ENCODE results near the gene RSL1D1. TPM values are rescaled to one million over a fixed set of nuclear protein-coding genes. Genes with fewer than 3 reads are reported as not detected.
"Not testable (repeated sequence)": the region's sequence is repeated elsewhere in the genome, so short reads cannot be mapped to it uniquely, and the experiment has no call there.

RSL1D1 gene
- total RNA-seq, 1 donor from 2014 or later: 199 TPM

DNA sequence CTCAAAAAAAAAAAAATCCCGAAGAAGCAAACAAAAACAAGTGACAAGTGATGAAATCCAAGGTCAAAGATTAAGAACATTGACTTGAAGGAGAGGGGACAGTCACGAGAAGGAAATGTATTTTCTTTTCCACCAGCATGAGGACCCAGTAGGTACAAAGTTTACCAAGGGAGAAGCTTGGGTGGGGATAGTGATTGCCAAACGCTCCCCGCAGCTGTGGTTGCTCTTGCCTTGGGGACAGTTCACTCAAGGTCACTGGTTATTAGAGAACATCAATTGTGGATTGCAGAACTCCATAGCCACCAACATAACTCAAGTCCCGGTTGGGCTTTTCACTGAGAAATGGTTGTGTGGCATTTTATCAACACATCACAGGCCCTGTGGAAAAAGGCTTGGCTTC, 27.0 kb downstream of the RSL1D1 start:
- H3K4me1 Mint-ChIP-seq: no peaks in the 10 kb centered on the region
- DNase-seq (ENCODE audit: low read depth, low spot score): no peak
- TF ChIP-seq, protein P1, sequence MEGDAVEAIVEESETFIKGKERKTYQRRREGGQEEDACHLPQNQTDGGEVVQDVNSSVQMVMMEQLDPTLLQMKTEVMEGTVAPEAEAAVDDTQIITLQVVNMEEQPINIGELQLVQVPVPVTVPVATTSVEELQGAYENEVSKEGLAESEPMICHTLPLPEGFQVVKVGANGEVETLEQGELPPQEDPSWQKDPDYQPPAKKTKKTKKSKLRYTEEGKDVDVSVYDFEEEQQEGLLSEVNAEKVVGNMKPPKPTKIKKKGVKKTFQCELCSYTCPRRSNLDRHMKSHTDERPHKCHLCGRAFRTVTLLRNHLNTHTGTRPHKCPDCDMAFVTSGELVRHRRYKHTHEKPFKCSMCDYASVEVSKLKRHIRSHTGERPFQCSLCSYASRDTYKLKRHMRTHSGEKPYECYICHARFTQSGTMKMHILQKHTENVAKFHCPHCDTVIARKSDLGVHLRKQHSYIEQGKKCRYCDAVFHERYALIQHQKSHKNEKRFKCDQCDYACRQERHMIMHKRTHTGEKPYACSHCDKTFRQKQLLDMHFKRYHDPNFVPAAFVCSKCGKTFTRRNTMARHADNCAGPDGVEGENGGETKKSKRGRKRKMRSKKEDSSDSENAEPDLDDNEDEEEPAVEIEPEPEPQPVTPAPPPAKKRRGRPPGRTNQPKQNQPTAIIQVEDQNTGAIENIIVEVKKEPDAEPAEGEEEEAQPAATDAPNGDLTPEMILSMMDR (conservative IDR thresholded peaks at IDR 0.05): no peak
- no peak overlapping the region for H3K4me3 Mint-ChIP-seq
- no peaks in the 10 kb centered on the region for H3K27me3 Mint-ChIP-seq (ENCODE audit: low read depth)
- H3K36me3 Mint-ChIP-seq (ENCODE audit: low read depth): no peaks in the 10 kb centered on the region
- H3K27ac Mint-ChIP-seq (ENCODE audit: unreplicated experiment): no peak overlapping the region
- no peaks in the 10 kb centered on the region for H3K9me3 Mint-ChIP-seq

DNA sequence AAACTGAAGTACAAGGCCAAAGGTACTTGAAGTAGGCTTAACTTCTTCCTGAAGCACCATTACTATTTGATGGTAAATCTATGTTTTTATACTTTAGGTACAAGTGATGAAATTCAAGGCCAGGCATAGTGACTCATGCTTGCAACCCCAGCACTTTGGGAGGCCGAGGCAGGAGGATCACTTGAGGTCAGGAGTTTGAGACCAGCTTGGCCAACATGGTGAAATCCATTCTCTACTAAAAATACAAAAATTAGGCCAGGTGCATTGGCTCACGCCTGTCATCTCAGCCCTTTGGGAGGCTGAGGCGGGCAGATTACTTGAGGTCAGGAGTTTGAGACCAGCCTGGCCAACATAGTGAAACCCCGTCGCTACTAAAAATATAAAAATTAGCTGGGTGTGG, 27.7 kb downstream of the RSL1D1 start:
- not testable (repeated sequence) for H3K9me3 Mint-ChIP-seq; DNase-seq (ENCODE audit: low read depth, low spot score); H3K27me3 Mint-ChIP-seq (ENCODE audit: low read depth); H3K36me3 Mint-ChIP-seq (ENCODE audit: low read depth); H3K4me3 Mint-ChIP-seq; H3K4me1 Mint-ChIP-seq; H3K27ac Mint-ChIP-seq (ENCODE audit: unreplicated experiment)

DNA sequence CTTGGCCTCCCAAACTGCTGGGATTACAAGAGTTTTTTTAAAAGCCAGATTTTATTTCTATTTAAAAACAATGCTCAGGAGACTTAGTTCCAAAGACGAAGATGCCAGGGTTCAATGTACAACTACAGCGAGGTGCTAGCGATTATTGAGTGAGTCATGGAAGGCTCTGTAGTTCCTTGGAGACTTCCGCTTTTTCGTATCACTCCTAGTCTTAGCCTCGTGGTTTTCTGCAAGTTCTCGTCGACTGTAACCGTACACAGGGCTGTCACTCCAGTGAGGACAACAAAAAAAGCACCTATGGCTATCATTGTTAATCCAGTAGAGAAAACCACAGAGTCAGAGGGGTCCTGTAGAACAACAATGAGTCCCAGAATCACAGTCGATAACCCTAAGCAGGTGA, 31.5 kb downstream of the RSL1D1 start:
- Mint-ChIP-seq H3K9me3 (no peaks in the 10 kb centered on the region), H3K4me3 (no peak overlapping the region), H3K27ac (ENCODE audit: unreplicated experiment) (no peak overlapping the region), H3K27me3 (ENCODE audit: low read depth) (no peaks in the 10 kb centered on the region), H3K36me3 (ENCODE audit: low read depth) (no peaks in the 10 kb centered on the region), H3K4me1 (no peaks in the 10 kb centered on the region)
- no peak for DNase-seq (ENCODE audit: low read depth, low spot score)
- TF ChIP-seq, protein P1 (conservative IDR thresholded peaks at IDR 0.05): no peak

DNA sequence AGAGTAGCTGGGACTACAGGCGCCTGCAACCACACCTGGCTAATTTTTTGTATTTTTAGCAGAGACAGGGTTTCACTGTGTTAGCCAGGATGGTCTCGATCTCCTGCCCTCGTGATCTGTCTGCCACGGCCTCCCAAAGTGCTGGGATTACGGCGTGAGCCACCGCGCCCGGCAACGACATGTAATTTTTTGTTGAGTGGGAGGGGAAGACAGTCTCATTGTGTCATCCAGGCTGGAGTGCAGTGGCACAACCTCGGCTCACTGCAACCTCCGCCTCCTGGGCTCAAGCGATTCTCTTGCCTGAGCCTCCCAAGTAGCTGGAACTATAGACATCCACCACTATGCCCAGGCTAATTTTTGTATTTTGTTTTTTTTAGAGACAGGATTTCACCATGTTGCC, 32.4 kb downstream of the RSL1D1 start:
- H3K27me3 Mint-ChIP-seq (ENCODE audit: low read depth); H3K4me3 Mint-ChIP-seq; H3K36me3 Mint-ChIP-seq (ENCODE audit: low read depth); DNase-seq (ENCODE audit: low read depth, low spot score); H3K27ac Mint-ChIP-seq (ENCODE audit: unreplicated experiment); H3K9me3 Mint-ChIP-seq; H3K4me1 Mint-ChIP-seq: not testable (repeated sequence)

DNA sequence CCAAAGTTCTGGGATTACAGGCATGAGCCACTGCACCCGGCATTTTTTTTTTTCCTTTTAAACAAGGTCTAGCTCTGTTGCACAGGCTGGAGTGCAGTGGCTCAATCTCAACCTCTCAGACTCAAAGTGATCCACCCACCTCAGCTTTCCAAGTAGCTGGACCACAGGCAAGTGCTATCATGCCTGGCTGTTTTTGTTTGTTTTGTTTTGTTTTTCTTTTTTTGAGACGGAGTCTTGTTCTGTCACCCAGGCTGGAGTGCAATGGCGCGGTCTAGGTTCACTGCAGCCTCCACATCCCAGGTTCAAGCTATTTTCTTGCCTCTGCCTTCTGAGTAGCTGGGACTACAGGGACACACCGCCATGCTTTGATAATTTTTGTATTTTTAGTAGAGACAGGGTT, 35.2 kb downstream of the RSL1D1 start:
- DNase-seq (ENCODE audit: low read depth, low spot score): no peak
- TF ChIP-seq, protein P1 (conservative IDR thresholded peaks at IDR 0.05): no peak
- H3K36me3 Mint-ChIP-seq (ENCODE audit: low read depth): no peaks in the 10 kb centered on the region
- no peak overlapping the region for H3K27ac Mint-ChIP-seq (ENCODE audit: unreplicated experiment)
- no peaks in the 10 kb centered on the region for H3K4me1 Mint-ChIP-seq
- H3K4me3 Mint-ChIP-seq: no peak overlapping the region
- H3K9me3 Mint-ChIP-seq: no peaks in the 10 kb centered on the region
- no peaks in the 10 kb centered on the region for H3K27me3 Mint-ChIP-seq (ENCODE audit: low read depth)

DNA sequence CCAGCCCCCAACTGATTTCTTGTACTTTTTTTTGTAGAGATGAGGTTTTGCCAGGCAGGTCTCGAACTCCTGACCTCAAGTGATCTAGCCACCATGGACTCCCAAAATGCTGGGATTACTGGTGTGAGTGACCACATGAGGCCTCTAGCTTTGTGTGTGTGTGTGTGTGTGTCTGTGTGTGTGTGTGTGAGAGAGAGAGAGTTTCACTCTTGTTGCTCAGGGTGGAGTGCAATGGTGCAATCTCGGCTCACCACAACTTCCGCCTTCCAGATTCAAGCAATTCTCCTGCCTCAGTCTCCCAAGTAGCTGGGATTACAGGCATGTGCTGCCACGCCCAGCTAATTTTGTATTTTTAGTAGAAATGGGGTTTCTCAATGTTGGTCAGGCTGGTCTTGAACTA, 36.5 kb downstream of the RSL1D1 start:
- H3K27ac Mint-ChIP-seq (ENCODE audit: unreplicated experiment); H3K9me3 Mint-ChIP-seq; H3K27me3 Mint-ChIP-seq (ENCODE audit: low read depth); H3K36me3 Mint-ChIP-seq (ENCODE audit: low read depth); H3K4me1 Mint-ChIP-seq; DNase-seq (ENCODE audit: low read depth, low spot score); H3K4me3 Mint-ChIP-seq: not testable (repeated sequence)

DNA sequence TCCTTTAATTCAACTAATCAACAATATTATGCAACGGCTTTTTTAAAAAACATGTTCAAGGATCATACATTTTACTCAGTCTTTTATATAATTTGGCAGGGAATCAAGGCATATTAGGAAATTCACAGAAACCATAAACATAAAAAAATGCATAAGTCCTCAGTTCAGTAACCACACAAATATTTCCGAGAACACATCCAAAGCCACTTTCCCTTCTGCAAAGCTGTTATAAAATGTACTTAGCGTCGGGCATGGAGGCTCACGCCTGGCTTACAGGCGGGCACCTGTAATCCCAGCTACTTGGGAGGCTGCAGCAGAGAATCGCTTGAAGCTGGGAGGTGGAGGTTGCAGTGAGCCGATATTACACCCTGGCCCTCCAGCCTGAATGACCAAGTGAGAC, 44.6 kb downstream of the RSL1D1 start:
- TF ChIP-seq, protein P1 (conservative IDR thresholded peaks at IDR 0.05): no peak
- Mint-ChIP-seq H3K4me1 (no peaks in the 10 kb centered on the region), H3K9me3 (no peaks in the 10 kb centered on the region), H3K4me3 (no peak overlapping the region), H3K27me3 (ENCODE audit: low read depth) (no peaks in the 10 kb centered on the region), H3K27ac (ENCODE audit: unreplicated experiment) (no peak overlapping the region), H3K36me3 (ENCODE audit: low read depth) (no peaks in the 10 kb centered on the region)
- no peak for DNase-seq (ENCODE audit: low read depth, low spot score)

All from neural crest cell (in vitro differentiated cells).